GM18873 (cell line): ENCODE results near the gene PECR.
A peak's percentile ranks its signal among the peaks of the same experiment; 100 is the strongest.

Source experiments
- ATAC-seq: cut with Tn5 transposase; IDR thresholded peaks from one replicate; pipeline ENCODE4 v1.9.1; 2021; ENCODE audit warnings: mild to moderate bottlenecking, moderate library complexity, moderate number of reproducible peaks; ENCODE audit not compliant: unreplicated experiment, low FRiP score

The PECR gene

GRCh38 chr2:216081487-216082116 lies at the start of gene PECR, which contains the start of gene TMEM169:
Gene PECR (minus strand): TSS chr2:216081809. CDS start chr2:216081741, 68 bp downstream.
Gene TMEM169 (plus strand): TSS chr2:216081919. CDS start chr2:216095964, 14,045 bp downstream.
- ATAC-seq = peak; percentile 90

- ATAC-seq = no peak
These were observed 48.9 kb upstream of the PECR start for GRCh38 chr2:216130346-216130971.

GRCh38 chr2:216126943-216127342 lies 45.3 kb upstream of the PECR start:
- ATAC-seq = no peak

GRCh38 chr2:216121255-216121654 lies 39.6 kb upstream of the PECR start:
- no peak for ATAC-seq

- no peak for ATAC-seq
These were observed 38.4 kb upstream of the PECR start for GRCh38 chr2:216119986-216120385.

GRCh38 chr2:216119146-216119545 lies 37.5 kb upstream of the PECR start:
- no peak for ATAC-seq

- ATAC-seq = no peak
These were observed 36.9 kb upstream of the PECR start for GRCh38 chr2:216118474-216118873.

- ATAC-seq = no peak
These were observed 36.1 kb upstream of the PECR start for GRCh38 chr2:216117561-216118340.

- ATAC-seq = no peak
These were observed 34.8 kb upstream of the PECR start for GRCh38 chr2:216116418-216116817.

GRCh38 chr2:216114714-216115531 lies 33.3 kb upstream of the PECR start:
- ATAC-seq = peak; percentile 45

GRCh38 chr2:216114382-216114713 lies 32.7 kb upstream of the PECR start:
- ATAC-seq = no peak

- ATAC-seq = peak; percentile 74
These were observed 32.0 kb upstream of the PECR start for GRCh38 chr2:216113572-216113971.

GRCh38 chr2:216112926-216113325 lies 31.3 kb upstream of the PECR start:
- no peak for ATAC-seq

GRCh38 chr2:216111122-216111521 lies 29.5 kb upstream of the PECR start:
- no peak for ATAC-seq

- ATAC-seq = no peak
These were observed 29.0 kb upstream of the PECR start for GRCh38 chr2:216110620-216111019.

- no peak for ATAC-seq
These were observed 28.5 kb upstream of the PECR start for GRCh38 chr2:216109962-216110614.

- peak; percentile 26 for ATAC-seq
These were observed 27.6 kb upstream of the PECR start, which contains the start of gene XRCC5 for GRCh38 chr2:216108967-216109921. Gene XRCC5 (plus strand): TSS chr2:216109348. CDS start chr2:216109437, 89 bp downstream.

GRCh38 chr2:216108310-216108966 lies 26.8 kb upstream of the PECR start:
- no peak for ATAC-seq
